ENCODE data around the gene KDM4B.

DNA sequence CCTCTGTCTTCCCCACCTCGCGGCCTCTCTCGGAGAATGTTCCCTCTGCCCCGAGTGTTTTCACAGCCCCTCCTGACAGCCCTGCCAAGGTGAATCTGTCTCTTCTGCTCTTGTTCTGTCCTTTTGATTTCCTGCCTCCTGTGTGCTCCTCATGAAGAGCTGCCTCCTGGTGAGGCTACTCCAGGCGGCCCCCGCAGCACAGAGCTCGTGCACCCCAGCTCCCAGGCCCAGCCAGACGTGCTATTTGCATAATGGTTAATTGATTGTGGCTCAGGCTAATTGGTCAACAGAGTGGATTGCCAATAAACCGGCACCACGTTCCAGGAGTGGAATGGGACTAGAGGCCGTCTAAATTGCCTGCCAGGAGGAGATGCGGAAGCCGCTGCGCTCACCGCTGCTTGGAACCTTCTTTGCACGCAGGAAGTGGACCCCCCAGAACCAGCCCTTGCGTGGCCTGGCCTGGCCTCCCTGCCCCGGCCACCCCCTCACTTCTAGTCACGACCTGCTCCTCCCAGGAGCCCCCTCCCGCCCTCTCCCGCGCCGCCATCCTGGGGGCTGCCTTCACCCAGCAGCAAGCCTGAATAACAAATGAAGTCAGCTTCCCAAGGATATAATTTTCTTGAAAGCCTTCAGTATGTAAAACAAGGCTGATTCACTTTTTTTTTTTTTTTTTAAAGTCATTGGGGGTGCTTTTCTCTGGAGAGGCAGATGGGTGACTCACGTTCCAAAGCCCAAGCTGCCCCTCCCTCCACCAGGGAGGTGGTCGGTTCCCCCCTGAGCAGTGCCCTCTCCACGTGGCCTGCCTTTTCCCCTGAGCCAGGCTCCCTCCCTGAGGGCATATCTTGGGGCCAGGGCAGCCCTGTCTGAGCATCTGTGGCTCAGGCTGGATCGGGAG is 144.0 kb downstream of the KDM4B start:
- no peak for TF ChIP-seq CTCF (conservative IDR thresholded peaks at IDR 0.05 in 1 of 2, IDR thresholded peaks at IDR 0.05 in 1 of 2; ENCODE audit: low read depth in 1 of 2, low read length in 2 of 2)
- no peak for TF ChIP-seq EZH2 (IDR thresholded peaks at IDR 0.05; ENCODE audit: low read length, missing control alignments)
